ENCODE data around the gene PLCL2.
"Not testable (repeated sequence)": the region's sequence is repeated elsewhere in the genome, so short reads cannot be mapped to it uniquely, and the experiment has no call there.

Gene PLCL2

DNA sequence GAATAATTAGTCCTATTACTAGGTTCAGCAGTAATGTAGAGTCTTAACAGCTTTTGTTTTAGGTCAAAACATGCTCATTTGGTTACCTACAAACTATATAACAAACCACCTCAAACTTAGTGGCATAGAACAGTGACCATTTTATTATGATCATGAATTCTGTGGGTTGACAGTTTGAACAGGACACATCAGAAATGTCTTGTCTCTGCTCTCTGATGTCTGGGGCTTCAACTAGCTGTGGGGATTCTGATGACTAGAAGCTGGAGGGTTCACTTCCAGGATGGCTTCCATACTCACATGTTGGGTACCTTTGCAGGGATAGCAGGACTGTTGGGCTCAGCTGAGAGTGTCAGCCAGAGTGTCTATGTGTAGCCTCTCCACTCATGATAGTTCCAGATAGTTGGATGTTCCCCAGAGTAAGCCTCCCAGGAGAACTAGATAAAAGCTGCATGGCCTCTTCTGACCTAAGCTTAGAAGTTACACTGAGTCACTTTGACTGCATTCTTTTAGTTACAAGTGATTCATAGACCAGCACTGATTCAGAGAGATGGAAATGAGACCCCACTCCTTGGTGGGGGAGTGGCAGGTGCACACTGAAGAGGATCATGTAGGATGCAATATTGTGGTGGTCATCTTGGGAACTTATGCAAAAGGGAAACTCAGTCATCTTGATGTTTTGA, 32.6 kb downstream of the PLCL2 start:
- no peak for DNase-seq (ENCODE audit: low read depth)

GRCh38 chr3:16917980-16918682, 33.4 kb downstream of the PLCL2 start:
- no peak for DNase-seq (ENCODE audit: low read depth)

DNA sequence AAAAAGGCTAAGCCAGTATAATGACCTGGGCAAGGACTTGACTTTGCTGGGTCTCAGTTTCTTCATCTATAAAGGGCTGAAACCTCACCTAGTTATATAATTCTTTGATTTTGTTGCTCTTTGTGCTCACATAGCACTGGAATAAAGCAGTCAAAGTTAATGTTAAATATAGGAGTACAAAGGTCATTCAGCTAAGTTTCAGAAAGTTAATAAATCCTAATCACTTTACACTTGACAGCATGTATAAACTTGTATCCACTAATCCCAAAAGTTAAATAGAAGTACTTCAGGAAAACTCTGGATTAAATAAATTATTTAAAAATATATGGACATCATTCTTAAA, 33.9 kb downstream of the PLCL2 start:
- DNase-seq (ENCODE audit: low read depth) = no peak

GRCh38 chr3:16923112-16923511, 38.4 kb downstream of the PLCL2 start:
- DNase-seq (ENCODE audit: low read depth) = no peak

- DNase-seq (ENCODE audit: low read depth) = no peak
Observed at GRCh38 chr3:16927485-16927884, 42.7 kb downstream of the PLCL2 start.

- DNase-seq (ENCODE audit: low read depth) = no peak
Observed at GRCh38 chr3:16928386-16929132, 43.8 kb downstream of the PLCL2 start.

GRCh38 chr3:16929311-16929710, 44.6 kb downstream of the PLCL2 start:
- no peak for DNase-seq (ENCODE audit: low read depth)

DNA sequence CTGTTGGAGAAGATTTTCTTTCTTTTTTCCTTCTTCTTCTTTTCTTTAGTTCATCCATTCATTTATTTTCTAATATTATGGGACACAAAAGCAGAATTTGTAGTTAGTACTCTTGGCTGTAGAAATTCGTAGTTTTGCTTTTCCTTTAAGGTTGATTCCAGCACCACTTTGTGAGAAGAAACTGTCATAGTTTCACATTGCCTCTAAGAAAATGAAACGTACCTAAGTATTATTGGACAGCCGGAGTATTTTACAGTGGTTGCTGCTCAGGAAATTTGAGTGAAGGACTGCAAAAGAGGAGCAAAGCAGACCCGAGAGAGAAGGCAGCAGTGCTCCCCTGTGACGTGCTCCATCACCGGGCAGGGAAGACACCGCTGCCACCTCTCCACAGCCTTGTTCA, 48.1 kb downstream of the PLCL2 start:
- no peak for DNase-seq (ENCODE audit: low read depth)

GRCh38 chr3:16935781-16936180, 51.0 kb downstream of the PLCL2 start:
- DNase-seq (ENCODE audit: low read depth) = no peak

DNA sequence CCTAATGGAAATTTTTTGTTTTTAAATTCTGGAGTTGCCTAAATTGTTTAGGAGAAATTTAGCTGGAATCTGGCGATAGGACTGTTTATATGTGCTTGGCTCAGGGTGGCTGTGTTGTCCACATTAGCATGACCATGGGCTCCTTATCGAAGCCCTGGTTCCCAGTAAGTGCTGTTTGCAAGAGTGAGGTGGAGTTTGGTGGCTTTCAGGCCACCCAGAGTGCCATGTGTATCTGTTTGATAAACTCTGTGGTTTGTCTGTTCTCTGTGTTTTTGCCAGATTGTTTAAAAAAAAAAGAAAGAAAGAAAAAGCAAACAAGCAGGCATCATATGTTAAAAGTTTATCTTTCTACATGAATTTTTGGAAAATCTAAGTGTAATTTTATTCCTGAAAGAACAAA, 51.5 kb downstream of the PLCL2 start:
- DNase-seq (ENCODE audit: low read depth) = no peak

DNA sequence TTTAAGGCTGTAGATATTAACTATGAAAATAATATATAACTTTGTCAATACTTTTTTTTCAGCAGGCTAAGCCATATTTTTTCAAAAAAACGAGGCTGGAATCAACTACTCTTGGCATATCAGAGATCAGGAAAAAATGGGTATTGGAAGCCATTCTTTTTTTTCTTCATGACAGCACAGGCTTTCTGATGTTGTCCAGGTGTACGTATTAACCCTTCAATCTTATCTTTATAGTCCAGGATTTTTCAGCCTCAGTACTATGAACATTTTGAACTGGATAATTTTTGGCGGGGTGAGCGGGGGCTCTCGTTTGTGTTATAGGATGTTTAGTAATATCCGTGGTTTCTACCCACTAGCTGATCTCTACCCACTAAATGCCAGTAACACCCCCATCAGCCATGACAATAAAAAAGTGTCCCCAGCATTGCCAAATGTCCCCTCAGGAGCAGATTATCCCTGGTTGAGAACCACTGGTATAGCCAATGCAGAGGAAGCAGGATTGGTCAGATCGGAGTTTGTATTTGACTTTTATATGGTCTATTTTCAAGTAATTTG, 52.0 kb downstream of the PLCL2 start:
- DNase-seq (ENCODE audit: low read depth) = no peak

- DNase-seq (ENCODE audit: low read depth) = no peak
Observed at GRCh38 chr3:16937326-16937845, 52.6 kb downstream of the PLCL2 start.

- no peak for DNase-seq (ENCODE audit: low read depth)
Observed at GRCh38 chr3:16940769-16941700, 56.3 kb downstream of the PLCL2 start.

DNA sequence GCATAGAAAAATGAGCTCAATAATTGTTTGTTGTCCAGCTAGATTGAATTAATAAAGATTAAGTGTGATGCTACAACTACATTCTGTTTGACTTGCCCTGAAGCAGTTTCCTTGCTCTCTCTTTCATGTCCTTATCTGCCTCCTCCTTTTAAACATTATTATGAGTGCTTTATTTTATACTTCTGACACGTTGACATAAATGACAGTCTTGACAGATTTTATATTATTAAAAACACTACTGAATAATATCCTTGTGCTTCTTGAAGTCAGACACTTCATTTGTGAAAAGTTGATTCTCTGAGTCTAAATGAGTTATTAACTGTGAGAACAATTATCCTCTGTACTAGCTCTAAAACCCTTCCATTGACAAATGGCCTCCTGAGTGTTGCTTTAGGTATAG, 58.2 kb downstream of the PLCL2 start:
- no peak for DNase-seq (ENCODE audit: low read depth)

DNA sequence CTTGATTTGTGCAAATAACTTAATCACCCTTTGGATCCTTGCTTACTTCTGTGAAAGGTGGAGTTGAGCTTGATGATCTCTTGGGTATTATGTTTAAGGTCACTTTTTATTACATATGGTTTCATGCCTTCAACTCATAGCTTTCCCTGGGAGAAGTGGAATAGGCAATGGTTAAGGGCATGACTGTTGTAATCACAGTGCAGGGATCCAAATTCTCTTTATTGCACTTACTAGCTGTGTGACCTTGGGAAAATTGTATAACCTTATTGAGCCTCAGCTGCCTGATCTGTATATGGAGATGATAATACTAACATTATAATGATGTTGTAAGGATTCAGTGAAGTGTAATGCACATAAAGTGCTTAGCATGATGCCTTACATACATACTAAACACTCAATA, 59.1 kb downstream of the PLCL2 start:
- DNase-seq (ENCODE audit: low read depth) = no peak

- DNase-seq (ENCODE audit: low read depth) = no peak
Observed at GRCh38 chr3:16944356-16944755, 59.6 kb downstream of the PLCL2 start.

DNA sequence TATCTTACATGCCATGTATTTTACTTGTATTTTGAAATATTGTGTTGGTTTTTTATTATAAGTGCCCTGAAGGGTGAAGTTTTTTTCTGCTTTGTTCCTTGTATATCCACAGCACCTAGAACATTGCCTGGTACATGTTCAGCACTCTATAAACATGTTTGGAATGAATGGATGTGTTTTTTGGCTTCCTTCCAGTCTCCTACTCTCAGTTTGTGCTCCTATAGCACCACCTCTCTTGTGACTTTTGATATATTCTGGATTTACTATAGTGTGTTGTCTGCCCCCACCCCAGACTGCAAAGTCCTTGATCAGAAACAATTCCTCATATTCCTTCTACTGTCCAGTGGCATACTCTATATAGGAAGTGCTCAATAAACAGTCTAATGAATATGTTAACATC, 60.6 kb downstream of the PLCL2 start:
- DNase-seq (ENCODE audit: low read depth) = no peak

- no peak for DNase-seq (ENCODE audit: low read depth)
Observed at GRCh38 chr3:16950282-16950681, 65.5 kb downstream of the PLCL2 start.

- no peak for DNase-seq (ENCODE audit: low read depth)
Observed at GRCh38 chr3:16950845-16951244, 66.1 kb downstream of the PLCL2 start.

DNA sequence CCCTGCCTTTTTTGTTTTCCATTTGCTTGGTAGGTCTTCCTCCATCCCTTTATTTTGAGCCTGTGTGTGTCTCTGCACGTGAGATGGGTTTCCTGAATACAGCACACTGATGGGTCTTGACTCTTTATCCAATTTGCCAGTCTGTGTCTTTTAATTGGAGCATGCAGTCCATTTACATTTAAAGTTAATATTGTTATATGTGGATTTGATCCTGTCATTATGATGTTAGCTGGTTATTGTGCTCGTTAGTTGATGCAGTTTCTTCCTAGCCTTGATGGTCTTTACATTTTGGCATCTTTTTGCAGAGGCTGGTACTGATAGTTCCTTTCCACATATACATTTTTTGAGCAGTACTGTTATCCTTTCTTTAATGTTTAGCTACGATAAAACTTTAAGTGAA, 73.1 kb downstream of the PLCL2 start:
- not testable (repeated sequence) for DNase-seq (ENCODE audit: low read depth)

- DNase-seq (ENCODE audit: low read depth) = no peak
Observed at GRCh38 chr3:16960125-16960524, 75.4 kb downstream of the PLCL2 start.

All from stimulated activated CD4-positive, alpha-beta T cell treated with anti-CD3 and anti-CD28 coated beads, Interleukin-2, amount 100 ng/mL, for 4 hours (primary cell).